Measurements from ENCODE around the gene XYLT2. TPM values are rescaled to one million over a fixed set of nuclear protein-coding genes. Genes with fewer than 3 reads are reported as not detected.

Gene XYLT2
- total and polyA plus RNA-seq, 9 of the 15 experiments (the other 6 are each of a cell fraction or from before 2014, with no cell fraction given): 0.63 to 9.1 (median 4.3) TPM

GRCh38 chr17:50397111-50397918 is 51.4 kb downstream of the XYLT2 start, which contains the start of gene LRRC59 (continued):
- TF ChIP-seq ZMIZ1 (IDR thresholded peaks at IDR 0.05; ENCODE audit: low read depth in 2 of 2, low read length in 2 of 2) (0 out of 4 replicates have a peak, but pooled peaks of 1 of the 2 experiments have one; percentile 43), ZBTB33 (CRISPR knock-in tag; IDR thresholded peaks at IDR 0.05) (peak; percentile 79), OTX1 (CRISPR knock-in tag; IDR thresholded peaks at IDR 0.05) (peak; percentile 64; the same call in 1 of the 2 replicates), KAT7 (CRISPR knock-in tag; IDR thresholded peaks at IDR 0.05; ENCODE audit: borderline replicate concordance) (peak; percentile 78; the same call in 1 of the 2 replicates), TRIM25 (IDR thresholded peaks at IDR 0.05; ENCODE audit: borderline replicate concordance) (no peak), NR2F6 (CRISPR knock-in tag; IDR thresholded peaks at IDR 0.05) (no peak), ZNF316 (IDR thresholded peaks at IDR 0.05) (no peak), ETV5 (CRISPR knock-in tag; IDR thresholded peaks at IDR 0.05; ENCODE audit: low read depth) (peak; percentile 91; the same call in 1 of the 2 replicates), PHF21A (IDR thresholded peaks at IDR 0.05; ENCODE audit: borderline replicate concordance, low read depth) (peak; percentile 43; the same call in 1 of the 2 replicates), RERE (CRISPR knock-in tag; IDR thresholded peaks at IDR 0.05; ENCODE audit: borderline replicate concordance) (no peak)
- TF ChIP-seq, protein P1, sequence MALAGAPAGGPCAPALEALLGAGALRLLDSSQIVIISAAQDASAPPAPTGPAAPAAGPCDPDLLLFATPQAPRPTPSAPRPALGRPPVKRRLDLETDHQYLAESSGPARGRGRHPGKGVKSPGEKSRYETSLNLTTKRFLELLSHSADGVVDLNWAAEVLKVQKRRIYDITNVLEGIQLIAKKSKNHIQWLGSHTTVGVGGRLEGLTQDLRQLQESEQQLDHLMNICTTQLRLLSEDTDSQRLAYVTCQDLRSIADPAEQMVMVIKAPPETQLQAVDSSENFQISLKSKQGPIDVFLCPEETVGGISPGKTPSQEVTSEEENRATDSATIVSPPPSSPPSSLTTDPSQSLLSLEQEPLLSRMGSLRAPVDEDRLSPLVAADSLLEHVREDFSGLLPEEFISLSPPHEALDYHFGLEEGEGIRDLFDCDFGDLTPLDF (CRISPR knock-in tag; IDR thresholded peaks at IDR 0.05): peak; percentile 79

All from K562 (cell line).